Hepatocyte (in vitro differentiated cells): ENCODE measurements around the gene RRN3.
"Not testable (repeated sequence)": the region's sequence is repeated elsewhere in the genome, so short reads cannot be mapped to it uniquely, and the experiment has no call there.

Source experiments
- CTCF ChIP-seq: fragments of 200-600 bp; sonication (generic); IDR thresholded peaks from 2 replicates; pipeline ENCODE4 v1.5.1; 2016; ENCODE audit warnings: antibody characterized with exemption, mild to moderate bottlenecking; ENCODE audit not compliant: poor library complexity
- EZH2 ChIP-seq: fragments of 200-600 bp; sonication (generic); IDR thresholded peaks from 2 replicates; pipeline ENCODE4 v1.6.1; 2016; ENCODE audit warnings: antibody characterized with exemption, mild to moderate bottlenecking, borderline replicate concordance
- EZH2phosphoT487 ChIP-seq: fragments of 200-600 bp; sonication (generic); IDR thresholded peaks from one replicate; pipeline ENCODE4 v1.6.1; 2018; ENCODE audit warnings: antibody characterized with exemption, mild to moderate bottlenecking, low read depth, moderate library complexity; ENCODE audit not compliant: unreplicated experiment, severe bottlenecking

GRCh38 chr16:15015671-15016070 lies 78.4 kb downstream of the RRN3 start:
- not testable (repeated sequence) for TF ChIP-seq EZH2, CTCF, EZH2phosphoT487
